ENCODE measurements around the gene RYK.

Gene RYK

GRCh38 chr3:134110963-134111362, 139.7 kb downstream of the RYK start:
- Histone ChIP-seq H3K27me3 (no peaks in the 10 kb centered on the region), H3K9me3 (no peaks in the 10 kb centered on the region), H3K4me1 (no peaks in the 10 kb centered on the region), H3K4me3 (ENCODE audit: low read depth, low read length) (no peak overlapping the region), H3K36me3 (no peaks in the 10 kb centered on the region)
- TF ChIP-seq, protein P1, sequence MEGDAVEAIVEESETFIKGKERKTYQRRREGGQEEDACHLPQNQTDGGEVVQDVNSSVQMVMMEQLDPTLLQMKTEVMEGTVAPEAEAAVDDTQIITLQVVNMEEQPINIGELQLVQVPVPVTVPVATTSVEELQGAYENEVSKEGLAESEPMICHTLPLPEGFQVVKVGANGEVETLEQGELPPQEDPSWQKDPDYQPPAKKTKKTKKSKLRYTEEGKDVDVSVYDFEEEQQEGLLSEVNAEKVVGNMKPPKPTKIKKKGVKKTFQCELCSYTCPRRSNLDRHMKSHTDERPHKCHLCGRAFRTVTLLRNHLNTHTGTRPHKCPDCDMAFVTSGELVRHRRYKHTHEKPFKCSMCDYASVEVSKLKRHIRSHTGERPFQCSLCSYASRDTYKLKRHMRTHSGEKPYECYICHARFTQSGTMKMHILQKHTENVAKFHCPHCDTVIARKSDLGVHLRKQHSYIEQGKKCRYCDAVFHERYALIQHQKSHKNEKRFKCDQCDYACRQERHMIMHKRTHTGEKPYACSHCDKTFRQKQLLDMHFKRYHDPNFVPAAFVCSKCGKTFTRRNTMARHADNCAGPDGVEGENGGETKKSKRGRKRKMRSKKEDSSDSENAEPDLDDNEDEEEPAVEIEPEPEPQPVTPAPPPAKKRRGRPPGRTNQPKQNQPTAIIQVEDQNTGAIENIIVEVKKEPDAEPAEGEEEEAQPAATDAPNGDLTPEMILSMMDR (IDR thresholded peaks at IDR 0.05; ENCODE audit: low read depth, low read length), result no peak
- no peak for DNase-seq
